Measurements from ENCODE around the gene NARF.

GRCh38 chr17:82418001-82418986 is 40.2 kb upstream of the NARF start, which contains the start of the genes HEXD and OGFOD3:
- TF ChIP-seq CTCF (IDR thresholded peaks at IDR 0.05), result peak in 2 of 5 experiments; percentile 64 to 77
- peak in 1 of 2 donors; percentile 41 for TF ChIP-seq EP300 (IDR thresholded peaks at IDR 0.05)
